GM19455 (cell line): ENCODE data around the gene HSF5.
"Not testable (repeated sequence)": the region's sequence is repeated elsewhere in the genome, so short reads cannot be mapped to it uniquely, and the experiment has no call there.

ENCODE experiments used
- ATAC-seq: cut with Tn5 transposase; IDR thresholded peaks from one replicate; pipeline ENCODE4 v1.9.1; 2021; ENCODE audit not compliant: unreplicated experiment

Gene HSF5

GRCh38 chr17:58484600-58484999 lies 3.6 kb downstream of the HSF5 start:
- no peak for ATAC-seq

DNA sequence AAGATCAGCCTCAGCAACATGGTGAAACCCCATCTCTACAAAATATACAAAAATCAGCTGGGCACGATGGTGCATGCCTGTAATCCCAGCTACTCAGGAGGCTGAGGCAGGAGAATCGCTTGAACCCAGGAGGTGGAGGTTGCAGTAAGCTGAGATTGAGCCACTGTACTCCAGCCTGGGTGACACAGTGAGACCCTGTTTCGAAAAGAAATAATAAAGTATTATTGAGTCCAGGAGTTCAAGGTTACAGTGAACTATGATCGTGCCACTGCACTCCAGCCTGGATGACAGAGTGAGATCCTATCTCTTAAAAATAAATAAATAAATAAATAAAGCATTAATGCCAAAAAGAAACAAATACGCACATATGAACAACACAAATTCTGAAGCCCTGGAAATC lies 6.4 kb downstream of the HSF5 start:
- ATAC-seq, result not testable (repeated sequence)

GRCh38 chr17:58480090-58480489 lies 8.1 kb downstream of the HSF5 start:
- no peak for ATAC-seq

DNA sequence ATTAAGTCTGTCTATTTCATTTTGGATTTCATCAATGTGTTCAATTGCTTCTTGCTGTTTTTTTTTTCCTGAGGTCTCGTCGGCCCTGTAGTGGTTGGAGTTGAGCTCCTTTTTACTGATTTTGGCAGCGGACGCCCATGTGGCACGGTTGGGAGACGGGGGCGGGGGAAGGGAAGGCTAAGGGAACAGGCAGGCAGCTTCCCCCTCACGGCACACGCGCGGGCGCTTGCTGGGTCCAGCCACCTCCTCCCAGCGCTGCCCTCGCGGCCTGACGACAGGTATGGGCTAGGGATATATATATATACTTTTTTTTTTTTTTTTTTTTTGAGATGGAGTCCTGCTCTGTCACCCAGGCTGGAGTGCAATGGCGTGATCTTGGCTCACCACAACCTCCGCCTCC lies 11.4 kb downstream of the HSF5 start:
- no peak for ATAC-seq

GRCh38 chr17:58475985-58476384 lies 12.2 kb downstream of the HSF5 start:
- ATAC-seq, result no peak

- ATAC-seq, result no peak
Observed at GRCh38 chr17:58470356-58470755, 17.9 kb downstream of the HSF5 start.

- ATAC-seq, result no peak
Observed at GRCh38 chr17:58468944-58469343, 19.3 kb downstream of the HSF5 start.

GRCh38 chr17:58455491-58455890 lies 32.7 kb downstream of the HSF5 start:
- ATAC-seq, result no peak

DNA sequence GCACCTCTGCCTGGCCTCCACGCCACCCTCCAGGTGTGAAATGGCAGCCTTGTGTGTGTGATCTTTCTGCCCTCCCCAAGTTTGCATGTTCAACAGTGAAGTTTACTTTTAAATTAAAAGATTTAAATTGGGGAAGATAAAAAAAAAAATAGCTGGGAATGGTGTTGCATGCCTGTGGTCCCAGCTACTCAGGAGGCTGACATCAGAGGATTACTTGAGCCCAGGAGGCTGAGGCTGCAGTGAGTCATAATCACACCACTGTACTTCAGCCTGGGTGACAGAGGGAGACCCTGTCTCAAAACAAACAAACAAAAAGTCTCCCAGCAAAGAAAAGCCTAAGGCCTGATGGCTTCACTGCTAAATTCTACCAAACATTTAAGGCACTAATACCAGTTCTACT lies 35.5 kb downstream of the HSF5 start:
- ATAC-seq, result no peak

GRCh38 chr17:58447039-58447975 lies 40.9 kb downstream of the HSF5 start:
- no peak for ATAC-seq

DNA sequence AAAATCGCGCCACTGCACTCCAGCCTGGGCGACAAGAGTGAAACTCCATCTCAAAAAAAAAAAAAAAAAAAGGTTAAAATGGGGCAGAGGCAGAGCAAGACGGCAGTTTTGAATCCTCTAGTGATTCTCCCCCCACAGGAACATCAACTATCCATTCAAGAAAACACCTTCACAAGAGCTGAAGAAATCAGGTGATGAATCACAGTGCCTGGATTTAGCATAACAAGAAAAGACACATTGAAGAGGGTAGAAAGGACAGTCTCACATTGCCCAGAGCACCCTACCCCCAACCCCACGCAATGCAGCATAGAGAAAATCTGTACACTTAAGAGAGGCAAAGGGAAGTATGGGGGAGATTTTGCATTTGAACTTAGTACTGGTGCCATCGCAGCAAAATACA lies 42.1 kb downstream of the HSF5 start:
- ATAC-seq, result no peak

DNA sequence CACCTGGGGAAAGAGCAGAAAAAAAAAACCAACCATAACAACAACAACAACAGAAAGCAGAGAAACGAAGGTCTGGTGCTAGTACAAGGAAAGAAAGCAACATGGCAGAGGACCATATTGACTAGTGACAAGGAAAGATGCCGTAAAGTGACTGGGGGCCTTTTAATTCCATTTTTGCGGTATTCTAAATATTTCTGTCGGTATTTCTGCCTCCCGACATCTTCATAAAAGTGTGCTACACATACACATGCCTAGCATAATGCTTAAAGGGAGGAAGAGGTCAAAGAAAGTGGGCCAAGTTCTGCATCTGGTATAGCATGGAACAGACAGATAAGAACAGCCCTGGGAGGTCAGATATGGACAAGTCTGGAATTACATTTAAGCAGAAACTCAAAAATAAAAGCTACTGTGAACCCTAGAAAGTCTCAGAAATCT lies 51.4 kb downstream of the HSF5 start:
- no peak for ATAC-seq

GRCh38 chr17:58436245-58436644 lies 52.0 kb downstream of the HSF5 start:
- ATAC-seq, result no peak

DNA sequence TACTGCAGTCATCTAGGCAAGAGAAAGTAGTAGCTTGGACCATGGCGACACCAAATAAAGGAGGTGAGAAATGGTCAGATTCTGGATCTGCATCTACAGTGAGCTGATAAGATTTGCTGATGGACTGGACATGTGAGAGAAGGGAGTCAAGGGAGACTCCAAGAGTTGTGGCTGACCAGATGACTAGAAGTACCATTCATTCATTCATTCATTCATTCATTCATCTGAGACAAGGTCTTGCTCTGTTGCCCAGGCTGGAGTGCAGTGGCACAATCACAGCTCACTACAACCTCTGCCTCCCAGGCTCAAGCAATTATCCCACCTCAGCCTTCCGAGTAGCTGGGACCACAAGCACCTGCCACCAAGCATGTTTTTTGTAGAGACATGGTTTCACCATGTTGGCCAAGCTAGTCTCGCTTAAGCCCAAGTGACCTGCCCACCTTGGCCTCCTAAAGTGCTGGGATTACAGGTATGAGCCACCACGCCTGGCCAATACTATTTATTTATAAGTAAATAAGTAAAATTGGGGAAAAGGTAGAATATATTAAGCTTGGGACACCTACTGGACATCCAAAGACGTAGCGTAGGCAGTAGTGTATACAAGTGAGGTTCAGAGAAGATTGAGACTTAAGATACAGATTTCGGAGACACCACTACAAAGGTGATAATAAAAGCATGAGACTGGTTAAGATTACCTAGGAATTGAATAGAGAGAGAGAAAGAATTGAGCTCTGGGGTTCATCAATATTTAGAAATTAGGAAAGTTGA lies 55.2 kb downstream of the HSF5 start:
- ATAC-seq, result no peak

- no peak for ATAC-seq
Observed at GRCh38 chr17:58427807-58428206, 60.4 kb downstream of the HSF5 start.

- ATAC-seq, result no peak
Observed at GRCh38 chr17:58421711-58422110, 66.5 kb downstream of the HSF5 start.

DNA sequence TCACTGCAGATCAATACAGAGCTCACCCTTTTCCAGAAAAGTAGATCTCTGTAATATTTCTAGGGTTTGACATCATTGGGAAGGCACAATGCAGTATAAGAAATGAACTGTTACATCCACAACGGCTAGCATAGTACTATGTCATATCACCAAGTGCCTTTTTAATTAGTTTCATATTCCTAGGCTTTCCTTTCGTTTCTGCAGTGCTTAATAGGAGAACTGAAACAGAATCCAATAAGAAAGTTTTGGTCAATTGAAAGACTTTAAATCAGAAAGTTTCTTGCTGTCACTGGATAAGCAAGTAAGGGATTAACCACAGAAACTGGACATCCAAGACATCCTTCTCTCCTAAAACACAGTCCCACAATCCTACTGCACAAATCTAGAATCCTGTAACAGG lies 67.4 kb downstream of the HSF5 start:
- no peak for ATAC-seq

- peak; percentile 72 for ATAC-seq
Observed at GRCh38 chr17:58417300-58418092, 70.7 kb downstream of the HSF5 start, which contains the start of gene RNF43. Gene RNF43 (minus strand): TSS chr17:58417534. CDS start chr17:58415577, 1,957 bp downstream.

DNA sequence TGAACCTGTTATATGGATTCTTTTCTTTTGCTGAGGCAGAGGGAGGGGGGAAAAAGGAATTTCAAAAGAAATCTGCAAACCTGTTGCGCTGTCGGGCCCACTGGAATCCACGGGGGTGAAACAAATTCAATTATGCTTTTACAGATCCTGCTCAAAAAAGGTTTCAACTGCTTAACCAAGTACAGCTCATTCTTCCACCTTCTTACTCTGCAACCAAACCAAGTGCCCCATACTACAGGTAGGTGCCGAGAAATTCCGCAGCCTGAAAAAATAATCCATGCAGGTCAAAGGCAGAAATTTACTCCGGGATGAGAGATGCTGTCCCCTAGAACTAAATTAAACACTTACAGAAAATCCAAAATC lies 71.3 kb downstream of the HSF5 start:
- no peak for ATAC-seq

- ATAC-seq, result no peak
Observed at GRCh38 chr17:58416396-58416795, 71.8 kb downstream of the HSF5 start.

DNA sequence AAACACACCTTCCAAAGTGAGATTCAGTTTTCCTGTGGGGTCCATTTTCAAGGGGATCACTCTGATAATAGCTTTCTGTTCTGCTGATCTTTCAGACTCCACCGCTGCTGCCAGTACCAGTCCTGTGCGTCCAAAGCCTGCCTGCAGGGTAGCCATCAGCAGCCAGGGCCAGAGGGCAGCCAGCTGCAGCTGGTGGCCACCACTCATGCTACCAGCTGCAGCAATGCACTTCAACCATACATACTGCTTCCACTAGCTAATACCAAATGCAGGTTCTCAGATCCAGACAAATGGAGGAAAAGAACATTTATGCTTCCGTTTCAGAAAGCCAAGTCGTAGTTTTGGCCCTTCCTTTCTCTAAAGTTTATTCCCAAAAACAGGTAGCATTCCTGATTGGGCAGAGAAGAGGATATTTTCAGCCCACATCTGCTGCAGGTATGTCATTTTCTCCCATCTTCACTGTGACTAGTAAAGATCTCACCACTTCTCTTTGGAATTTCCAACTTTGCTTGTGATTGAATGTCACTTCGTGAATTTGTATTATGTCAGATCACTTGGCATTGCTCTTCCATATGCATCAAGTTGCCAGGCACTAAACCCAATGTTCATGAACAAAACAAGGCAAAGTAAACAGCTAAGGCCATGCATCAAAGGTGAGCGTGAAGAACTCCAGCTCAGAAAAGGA lies 72.7 kb downstream of the HSF5 start:
- ATAC-seq, result no peak
